ENCODE results near the gene TAF11L11.
"Not testable (repeated sequence)": the region's sequence is repeated elsewhere in the genome, so short reads cannot be mapped to it uniquely, and the experiment has no call there.

The TAF11L11 gene

DNA sequence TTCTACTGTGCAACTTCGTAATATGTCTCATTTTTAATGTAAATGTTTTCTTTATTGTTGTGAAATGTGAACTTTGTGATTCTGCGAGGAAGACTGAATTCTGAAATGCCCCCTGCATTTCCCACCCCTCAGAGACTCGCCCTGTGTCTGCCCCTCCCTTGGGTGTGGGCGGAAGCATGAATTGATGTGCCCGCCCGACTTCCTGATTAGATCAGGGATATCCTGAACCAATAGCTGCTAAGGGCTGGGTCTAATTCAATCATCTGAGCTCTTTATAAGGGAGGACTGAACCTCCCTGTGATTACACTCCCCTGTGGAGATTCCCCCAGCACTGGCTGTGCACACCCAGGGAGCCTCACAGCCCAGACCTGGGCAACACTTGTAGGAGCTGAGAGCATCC, at the start of gene TAF11L11:
TAF11L11 (plus strand) TSS at position 304 of the 400 bp plus-strand sequence.
- not testable (repeated sequence) for DNase-seq (ENCODE audit: low read depth in 1 of 2, low spot score in 1 of 2)

GRCh38 chr5:17585658-17586057, 18.3 kb upstream of the TAF11L11 start, which contains the start of gene TAF11L7:
Gene TAF11L7, minus strand, starts transcription at chr5:17585758.
- not testable (repeated sequence) for DNase-seq (ENCODE audit: low read depth in 1 of 2, low spot score in 1 of 2)

DNA sequence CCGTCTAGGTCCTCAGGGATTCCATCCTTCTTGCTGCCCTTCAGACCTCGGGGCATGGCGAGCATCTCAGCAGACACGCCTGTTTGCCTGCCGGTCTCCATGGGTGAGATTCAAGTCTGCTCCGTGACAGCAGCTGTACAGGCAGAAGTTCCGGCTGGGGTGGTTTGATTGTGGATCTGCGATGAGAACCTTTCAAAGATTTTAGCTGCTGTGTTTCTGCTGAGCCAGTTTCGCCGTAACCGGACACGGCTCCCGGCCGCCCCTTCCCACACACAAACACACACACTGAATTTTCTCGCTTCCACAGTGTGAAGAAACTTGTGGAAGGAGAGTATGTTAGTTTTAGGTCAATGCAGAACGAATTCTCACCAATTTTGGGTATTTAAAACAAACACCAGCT, 13.1 kb upstream of the TAF11L11 start, which contains the start of gene TAF11L8:
TAF11L8 (minus strand) TSS at position 101 of the 400 bp plus-strand sequence.
- DNase-seq (ENCODE audit: low read depth in 1 of 2, low spot score in 1 of 2) = not testable (repeated sequence)

DNA sequence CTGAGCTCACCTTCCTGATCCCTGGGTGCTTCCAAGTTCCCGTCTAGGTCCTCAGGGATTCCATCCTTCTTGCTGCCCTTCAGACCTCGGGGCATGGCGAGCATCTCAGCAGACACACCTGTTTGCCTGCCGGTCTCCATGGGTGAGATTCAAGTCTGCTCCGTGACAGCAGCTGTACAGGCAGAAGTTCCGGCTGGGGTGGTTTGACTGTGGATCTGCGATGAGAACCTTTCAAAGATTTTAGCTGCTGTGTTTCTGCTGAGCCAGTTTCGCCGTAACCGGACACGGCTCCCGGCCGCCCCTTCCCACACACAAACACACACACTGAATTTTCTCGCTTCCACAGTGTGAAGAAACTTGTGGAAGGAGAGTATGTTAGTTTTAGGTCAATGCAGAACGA, 9.7 kb upstream of the TAF11L11 start, which contains the start of gene TAF11L9:
TAF11L9 (minus strand) TSS at position 140 of the 400 bp plus-strand sequence.
- DNase-seq (ENCODE audit: low read depth in 1 of 2, low spot score in 1 of 2) = not testable (repeated sequence)

- not testable (repeated sequence) for DNase-seq (ENCODE audit: low read depth in 1 of 2, low spot score in 1 of 2)
Measured at GRCh38 chr5:17597728-17598127, 6.3 kb upstream of the TAF11L11 start, which contains the start of gene TAF11L10. Gene TAF11L10, minus strand, starts transcription at chr5:17597828.

DNA sequence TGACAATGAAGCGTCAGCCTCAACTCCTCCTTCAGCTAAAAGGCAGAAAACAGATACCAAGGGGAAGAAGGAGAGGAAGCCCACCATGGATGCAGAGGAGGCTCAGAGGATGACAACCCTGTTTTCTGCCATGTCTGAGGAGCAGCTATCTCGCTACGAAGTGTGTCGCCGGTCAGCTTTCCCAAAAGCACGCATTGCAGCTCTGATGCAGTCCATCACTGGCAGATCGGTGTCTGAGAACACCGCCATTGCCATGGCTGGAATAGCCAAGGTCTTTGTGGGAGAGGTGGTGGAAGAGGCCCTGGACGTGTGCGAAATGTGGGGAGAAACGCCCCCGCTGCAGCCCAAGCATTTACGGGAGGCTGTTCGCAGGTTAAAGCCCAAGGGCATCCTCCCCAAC, 968 bp downstream of the TAF11L11 start:
- DNase-seq (ENCODE audit: low read depth in 1 of 2, low spot score in 1 of 2) = no peak

- not testable (repeated sequence) for DNase-seq (ENCODE audit: low read depth in 1 of 2, low spot score in 1 of 2)
Measured at GRCh38 chr5:17607461-17607860, 3.5 kb downstream of the TAF11L11 start.

DNA sequence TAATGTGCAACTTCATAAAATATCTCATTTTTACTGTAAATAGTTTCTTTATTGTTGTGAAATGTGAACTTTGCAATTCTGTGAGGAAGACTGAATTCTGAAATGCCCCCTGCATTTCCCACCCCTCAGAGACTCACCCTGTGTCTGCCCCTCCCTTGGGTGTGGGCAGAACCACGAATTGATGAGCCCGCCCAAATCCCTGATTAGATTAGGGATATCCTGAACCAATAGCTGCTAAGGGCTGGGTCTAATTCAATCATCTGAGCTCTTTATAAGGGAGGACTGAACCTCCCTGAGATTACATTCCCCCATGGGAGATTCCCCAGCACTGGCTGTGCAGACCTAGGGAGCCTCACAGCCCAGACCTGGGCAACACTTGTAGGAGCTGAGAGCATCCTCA, 6.1 kb downstream of the TAF11L11 start, which contains the start of gene TAF11L12:
TAF11L12 (plus strand) TSS at position 301 of the 400 bp plus-strand sequence.
- DNase-seq (ENCODE audit: low read depth in 1 of 2, low spot score in 1 of 2) = not testable (repeated sequence)

DNA sequence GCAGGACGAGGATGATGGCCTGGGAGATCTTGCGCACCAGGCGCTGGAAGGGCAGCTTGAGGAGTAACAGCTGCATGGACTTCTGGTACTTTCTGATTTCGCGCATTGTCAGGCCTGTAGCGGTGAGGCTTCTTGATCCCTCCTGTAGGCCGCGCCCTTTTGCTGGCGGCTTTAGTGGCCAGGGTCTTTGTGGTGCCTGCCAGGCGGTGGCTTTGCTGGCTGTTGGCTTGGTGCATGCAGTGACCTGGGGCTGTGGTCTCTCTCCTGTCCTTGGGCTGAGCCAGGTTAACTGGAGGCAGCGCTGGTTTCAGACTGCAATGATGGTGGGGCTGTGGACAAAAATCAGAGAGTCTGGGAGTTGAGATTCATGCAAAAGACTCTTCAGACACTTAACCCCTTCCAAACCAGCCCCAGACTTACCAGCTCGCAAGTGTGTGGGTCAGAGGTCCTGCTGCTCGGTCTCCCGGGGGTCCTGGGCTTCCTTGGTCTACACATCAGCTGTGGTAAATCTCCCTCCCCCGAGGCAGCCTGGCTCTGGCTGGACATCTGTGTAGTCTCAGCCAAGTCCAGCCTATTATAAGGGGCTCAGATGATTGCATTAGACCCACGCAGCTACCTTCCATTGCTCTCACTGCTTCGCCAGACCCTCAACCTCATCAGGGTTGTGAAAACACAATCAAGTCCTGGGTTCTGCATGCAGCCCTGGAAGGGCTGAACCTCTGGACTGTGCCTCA, 11.1 kb downstream of the TAF11L11 start:
- DNase-seq (ENCODE audit: low read depth in 1 of 2, low spot score in 1 of 2) = no peak

GRCh38 chr5:17619354-17619753, 15.4 kb downstream of the TAF11L11 start:
- no peak for DNase-seq (ENCODE audit: low read depth in 1 of 2, low spot score in 1 of 2)

DNA sequence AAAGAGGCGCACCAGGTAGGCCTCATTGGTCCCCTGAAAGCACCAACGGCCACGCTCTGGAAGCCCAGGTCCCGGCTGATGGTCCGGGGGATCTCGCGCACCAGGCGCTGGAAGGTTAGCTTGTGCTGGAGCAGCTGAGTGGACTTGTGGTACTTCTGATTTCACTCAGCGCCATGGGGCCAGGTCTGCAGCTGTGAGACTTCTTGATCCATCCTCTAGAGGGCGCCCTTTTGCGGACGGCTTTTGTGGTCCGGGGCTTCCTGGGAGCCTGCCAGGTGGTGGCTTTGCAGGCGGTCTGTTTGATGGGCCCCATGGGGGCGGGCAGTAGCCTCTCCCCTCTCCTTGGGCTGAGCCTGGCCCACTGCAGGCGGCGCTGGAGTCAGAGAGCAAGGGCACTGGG, 16.6 kb downstream of the TAF11L11 start:
- no peak for DNase-seq (ENCODE audit: low read depth in 1 of 2, low spot score in 1 of 2)

DNA sequence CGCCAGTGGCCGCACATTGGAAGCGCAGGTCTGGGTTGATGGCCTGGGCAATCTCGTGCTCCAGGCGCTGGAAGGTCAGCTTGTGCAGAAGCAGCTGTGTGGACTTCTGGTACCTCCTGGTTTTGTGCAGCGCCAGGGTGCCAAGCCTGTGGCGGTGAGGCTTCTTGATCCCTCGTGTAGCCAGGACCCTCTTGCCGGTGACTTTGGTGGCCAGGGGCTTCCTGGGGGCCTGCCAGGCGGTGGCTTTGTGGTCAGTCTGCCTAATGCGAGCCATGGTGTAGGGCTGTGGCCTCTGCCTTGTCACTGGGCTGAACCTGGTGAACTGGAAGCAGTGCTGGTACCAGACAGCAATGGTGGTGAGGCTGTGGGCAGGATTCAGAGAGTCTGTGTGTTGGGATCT, 21.7 kb downstream of the TAF11L11 start:
- DNase-seq (ENCODE audit: low read depth in 1 of 2, low spot score in 1 of 2) = no peak

- DNase-seq (ENCODE audit: low read depth in 1 of 2, low spot score in 1 of 2) = not testable (repeated sequence)
Measured at GRCh38 chr5:17631788-17632187, 27.8 kb downstream of the TAF11L11 start, which contains the start of gene TAF11L13. Gene TAF11L13, plus strand, starts transcription at chr5:17632088.

GRCh38 chr5:17634160-17634559, 30.2 kb downstream of the TAF11L11 start, which contains the start of gene TAF11L14:
Gene TAF11L14, plus strand, starts transcription at chr5:17634460.
- DNase-seq (ENCODE audit: low read depth in 1 of 2, low spot score in 1 of 2) = no peak

DNA sequence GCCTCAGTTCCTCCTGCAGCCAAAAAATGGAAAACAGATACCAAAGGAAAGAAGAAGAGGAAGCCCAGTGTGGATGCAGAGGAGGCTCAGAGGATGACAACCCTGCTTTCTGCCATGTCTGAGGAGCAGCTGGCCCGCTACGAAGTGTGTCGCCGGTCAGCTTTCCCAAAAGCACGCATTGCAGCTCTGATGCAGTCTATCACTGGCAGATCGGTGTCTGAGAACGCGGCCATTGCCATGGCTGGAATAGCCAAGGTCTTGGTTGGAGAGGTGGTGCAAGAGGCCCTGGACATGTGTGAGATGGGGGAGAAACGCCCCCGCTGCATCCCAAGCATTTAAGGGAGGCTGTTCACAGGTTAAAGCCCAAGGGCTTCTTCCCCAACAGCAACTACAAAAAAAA, 45.2 kb downstream of the TAF11L11 start:
- not testable (repeated sequence) for DNase-seq (ENCODE audit: low read depth in 1 of 2, low spot score in 1 of 2)

- DNase-seq (ENCODE audit: low read depth in 1 of 2, low spot score in 1 of 2) = not testable (repeated sequence)
Measured at GRCh38 chr5:17655201-17655759, 51.3 kb downstream of the TAF11L11 start.

All from stimulated activated CD4-positive, alpha-beta T cell treated with anti-CD3 and anti-CD28 coated beads, Interleukin-15, amount 100 ng/mL, for 1 hour (primary cell).